ENCODE data around the gene RXRA.

Gene RXRA

DNA sequence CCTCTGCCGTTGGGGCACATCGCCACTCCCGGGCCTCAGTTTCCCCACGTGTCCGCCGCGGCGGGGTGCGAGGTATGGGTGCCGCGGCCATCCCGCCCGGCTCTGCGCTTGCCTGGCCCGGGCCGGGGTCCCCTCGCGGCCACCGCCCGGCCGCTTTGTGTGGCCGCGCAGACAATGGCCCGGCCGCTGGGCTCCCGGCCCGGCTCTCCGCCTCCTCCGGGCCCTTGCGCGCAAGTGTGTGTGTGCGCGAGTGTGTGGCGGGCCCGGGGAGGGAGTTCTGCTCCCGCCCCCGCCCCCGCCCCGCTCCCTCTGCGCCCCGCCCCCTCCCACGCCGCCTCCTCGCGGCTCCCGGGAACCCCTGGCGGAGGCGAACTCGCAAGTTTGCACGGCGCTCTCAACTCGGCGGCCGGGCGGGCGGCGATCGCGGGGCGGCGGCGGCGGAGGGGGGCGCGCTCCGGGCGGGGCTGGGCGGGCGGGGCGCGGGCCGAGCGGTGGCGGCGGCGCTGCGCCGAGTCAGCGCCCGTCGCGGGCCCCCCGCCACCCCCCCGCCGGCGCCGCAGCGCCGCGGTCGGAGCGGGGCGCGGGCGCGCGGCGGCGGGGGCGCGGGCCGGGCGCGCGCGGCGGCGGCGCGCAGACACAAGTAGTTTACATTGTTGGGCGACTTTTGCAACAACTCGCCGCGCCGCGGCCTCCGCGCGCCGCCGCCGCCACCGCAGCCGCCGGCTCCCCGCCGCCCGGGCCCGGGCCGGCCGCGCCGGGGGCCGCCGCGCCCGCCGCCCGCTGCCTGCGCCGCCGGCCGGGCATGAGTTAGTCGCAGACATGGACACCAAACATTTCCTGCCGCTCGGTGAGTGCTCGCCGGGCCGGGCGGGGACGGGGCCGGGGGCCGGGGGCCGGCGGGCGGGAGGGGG, at the start of gene RXRA:
TSS of gene RXRA (plus strand) at position 643 of the 911 bp plus-strand sequence. CDS start at position 820, 177 bp downstream.
- peak in 44 of 51 donors; percentile 28 to 86 (median 69) for DNase-seq

DNA sequence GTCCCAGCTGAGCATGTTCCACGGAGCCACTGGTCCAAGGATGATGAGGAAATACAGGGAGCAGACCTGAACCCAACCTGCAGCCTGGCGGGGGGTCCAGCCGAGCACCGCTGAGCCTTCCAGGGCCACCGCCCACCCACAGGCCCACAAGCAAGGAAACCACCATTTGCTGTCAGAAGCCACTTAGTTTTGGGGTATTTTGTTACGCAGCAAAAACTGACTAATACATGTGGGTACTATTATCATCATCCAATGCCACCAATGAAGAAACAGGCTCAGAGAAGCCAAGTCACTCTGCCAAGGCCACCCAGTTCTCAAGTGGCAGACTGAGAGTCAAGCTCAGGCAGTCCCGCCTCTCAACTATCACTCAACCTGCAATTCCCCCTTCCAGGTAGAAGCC, 48.0 kb upstream of the RXRA start:
- DNase-seq = no peak

DNA sequence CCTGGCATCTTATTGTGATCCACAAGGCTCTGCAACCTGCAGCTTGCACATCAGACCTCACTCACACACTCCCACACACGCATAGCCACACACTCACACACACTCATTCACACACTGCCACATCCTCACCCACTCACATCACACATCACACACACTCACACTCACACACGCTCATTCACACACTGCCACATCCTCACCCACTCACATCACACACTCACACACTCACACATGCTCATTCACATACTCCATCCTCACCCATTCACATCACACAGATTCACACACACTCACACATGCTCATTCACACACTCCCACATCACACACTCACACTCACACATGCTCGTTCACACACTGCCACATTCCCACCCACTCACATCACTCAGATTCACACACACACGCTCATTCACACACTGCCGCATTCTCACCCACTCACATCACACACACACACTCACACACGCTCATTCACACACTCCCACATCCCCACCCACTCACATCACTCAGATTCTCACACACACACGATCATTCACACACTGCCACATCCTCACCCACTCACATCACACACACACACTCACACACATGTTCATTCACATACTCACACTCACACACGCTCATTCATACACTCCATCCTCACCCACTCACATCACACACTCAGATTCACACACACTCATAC, 47.1 kb upstream of the RXRA start:
- DNase-seq = no peak

DNA sequence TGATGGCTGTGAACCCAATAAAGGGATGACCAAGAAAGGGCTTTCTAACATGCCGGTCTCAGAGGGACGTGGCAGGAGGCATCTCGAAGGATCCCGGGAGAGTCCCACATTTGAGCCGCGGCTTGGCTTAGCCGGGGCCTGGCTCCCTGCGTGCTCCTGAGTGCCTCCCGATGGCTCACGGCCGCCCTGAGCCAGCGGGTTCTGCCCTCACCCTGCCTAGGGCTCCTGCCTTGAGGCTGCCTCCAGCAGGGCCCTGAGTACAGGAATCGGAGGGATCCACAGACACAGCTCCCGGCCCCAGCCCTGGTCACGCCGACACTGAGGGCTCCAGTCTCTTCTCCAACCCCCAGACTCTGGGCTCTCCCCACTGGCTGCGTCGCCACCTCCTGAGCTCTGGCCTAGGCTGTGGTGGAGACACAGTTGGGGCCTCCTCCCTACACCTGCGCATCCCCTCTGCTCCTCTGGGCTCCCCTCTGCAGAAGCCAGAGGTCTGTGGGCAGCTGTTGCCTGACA, 44.1 kb upstream of the RXRA start:
- DNase-seq = no peak

DNA sequence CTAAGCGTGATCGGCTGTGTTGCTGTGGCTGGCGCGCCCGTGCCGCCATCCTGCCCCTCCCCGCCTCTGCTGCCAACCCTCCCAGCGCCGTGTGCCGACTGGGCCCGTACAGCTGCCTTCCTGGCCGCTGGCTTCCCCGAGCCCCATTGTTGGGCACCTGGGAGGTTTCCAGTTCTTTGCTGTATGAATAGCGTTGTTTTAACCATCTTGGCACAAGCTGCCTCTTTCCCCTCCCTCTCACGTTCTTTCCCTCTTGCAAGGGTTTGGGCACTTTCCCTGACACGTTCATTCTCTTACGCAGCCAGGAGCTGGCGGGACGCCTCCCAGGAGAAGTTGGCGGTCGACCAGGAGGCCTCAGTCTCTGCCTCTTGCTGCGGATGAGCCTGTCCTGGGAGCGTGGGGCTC, 43.1 kb upstream of the RXRA start:
- DNase-seq = peak in 47 of 51 donors; percentile 23 to 92 (median 71)

DNA sequence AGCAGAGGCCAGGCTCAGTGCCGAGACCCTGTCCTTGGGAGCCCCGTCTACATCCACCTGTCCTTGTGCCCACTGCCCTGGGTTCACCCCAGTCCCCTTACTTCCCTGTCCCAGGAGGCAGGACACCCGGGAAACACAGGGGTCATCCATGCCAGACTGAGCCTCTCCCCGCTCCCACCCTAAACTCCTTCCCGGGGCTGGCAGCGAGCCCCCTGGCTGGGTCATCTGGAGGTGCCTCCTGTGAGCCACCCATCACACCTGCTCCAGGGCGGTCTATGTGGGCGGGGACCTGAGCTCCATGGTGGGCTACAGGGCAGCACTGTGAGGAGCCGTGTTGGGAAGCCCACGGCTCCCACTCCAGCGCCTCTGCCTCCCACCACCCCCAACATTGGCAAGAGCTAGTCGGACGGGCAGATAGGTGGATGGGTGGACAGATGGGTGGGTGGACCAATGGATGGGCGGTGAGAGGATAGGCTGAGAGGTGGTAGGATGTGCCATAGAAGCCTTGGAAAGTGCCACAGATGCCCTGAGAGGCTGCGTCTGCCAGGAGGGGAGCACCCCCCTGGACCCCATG, 42.5 kb upstream of the RXRA start:
- DNase-seq = no peak

DNA sequence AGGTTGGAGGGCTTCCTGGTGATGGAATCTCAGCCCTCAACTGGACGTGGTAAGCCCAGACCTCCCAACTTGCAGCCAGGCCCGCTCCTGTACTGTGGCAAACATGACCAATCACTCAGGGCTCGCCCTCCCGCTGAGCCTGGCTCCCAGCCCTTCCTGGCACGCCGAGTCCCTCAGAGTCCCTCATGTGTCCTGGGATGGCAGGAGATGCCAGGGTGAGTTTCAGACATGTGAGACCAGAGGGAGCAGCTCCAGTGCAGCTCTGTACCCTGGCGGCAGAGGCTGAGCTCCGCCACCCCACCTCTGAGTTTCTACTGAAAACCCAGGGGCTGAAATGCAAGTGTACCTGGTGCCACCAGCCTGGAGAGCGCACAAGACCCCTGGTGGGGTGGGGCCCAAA, 42.0 kb upstream of the RXRA start:
- DNase-seq = peak in 1 of 51 donors; percentile 11

DNA sequence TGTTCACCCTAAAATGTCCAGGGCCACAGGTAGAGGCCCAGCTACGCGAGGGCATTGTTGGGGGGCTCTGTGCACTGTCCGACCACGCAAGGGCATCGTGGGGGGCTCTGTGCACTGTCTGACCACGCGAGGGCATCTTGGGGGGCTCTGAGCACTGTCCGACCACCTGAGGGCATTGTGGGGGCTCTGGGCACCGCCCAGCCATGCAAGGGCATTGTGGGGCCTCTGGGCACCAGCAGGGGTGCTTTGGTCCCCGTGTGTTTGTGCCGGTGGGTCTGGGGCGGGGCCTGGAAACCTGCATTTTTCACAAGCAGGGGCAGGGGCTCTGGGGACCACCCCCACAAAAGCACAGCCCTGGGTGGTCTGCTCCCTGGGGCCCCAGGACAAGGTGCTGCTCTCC, 41.5 kb upstream of the RXRA start:
- no peak for DNase-seq

DNA sequence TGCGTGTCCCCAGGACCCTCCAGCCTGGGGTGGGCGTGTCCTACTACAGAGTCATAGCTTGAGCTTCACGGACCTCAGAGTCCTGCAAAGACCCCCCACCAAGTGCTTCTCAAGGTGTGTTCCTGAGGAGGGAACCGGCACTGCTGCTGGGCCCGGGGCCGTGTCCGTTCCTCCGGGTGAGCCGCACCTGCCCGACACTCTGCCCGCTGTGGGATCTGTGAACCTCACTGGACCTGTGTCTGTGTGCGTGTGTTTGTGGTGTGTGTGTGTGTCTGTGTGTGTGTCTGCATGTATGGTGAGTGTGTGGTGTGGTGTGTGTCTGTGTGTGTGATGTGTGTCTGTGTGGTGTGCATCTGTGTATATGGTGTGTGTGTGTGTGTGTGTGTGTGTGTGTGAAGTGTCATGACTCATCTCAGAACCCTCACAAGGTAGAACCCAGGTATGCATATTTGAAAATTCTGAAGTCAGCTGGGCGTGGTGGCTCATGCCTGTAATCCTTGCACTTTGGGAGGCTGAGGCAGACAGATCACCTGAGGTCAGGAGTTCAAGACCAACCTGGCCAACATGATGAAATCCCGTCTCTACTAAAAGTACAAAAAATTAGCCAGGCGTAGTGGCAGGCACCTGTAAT, 40.9 kb upstream of the RXRA start:
- no peak for DNase-seq

DNA sequence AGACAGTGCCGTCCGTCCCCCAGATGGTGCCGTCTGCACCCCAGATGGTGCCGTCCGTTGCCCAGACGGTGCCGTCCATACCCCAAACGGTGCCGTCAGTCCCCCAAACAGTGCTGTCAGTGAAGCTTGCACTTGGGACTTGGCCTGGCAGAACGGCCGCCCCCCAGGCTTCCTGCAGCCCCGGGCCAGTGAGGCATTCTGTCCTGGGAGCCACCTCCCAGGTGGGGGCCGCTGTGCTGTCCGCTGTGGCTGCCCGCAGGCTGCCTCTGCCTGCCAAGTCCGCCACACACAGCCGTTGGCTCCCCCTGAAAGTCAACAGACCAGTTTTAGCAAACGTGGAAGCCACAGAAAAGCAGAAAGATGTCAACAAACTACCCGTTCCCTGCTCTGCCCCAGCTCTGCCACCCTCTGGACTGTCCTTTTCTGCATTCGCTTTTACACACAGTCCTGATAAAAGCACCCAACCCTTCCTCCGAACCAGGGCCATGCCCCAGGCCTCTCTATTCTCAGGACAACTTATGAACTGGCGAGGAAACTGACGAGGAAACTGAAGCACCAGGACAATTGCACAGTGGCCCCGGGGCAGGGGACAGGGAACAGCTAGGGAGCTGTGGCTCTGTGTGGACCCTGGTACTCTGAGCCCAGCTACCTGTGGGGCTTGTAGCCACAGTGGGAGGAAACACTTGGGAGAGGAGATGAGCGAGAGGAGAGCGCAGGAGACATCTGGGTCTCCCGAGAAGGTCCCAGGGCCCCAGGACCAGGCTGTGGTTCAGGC, 39.6 kb upstream of the RXRA start:
- peak in 1 of 51 donors; percentile 16 for DNase-seq

DNA sequence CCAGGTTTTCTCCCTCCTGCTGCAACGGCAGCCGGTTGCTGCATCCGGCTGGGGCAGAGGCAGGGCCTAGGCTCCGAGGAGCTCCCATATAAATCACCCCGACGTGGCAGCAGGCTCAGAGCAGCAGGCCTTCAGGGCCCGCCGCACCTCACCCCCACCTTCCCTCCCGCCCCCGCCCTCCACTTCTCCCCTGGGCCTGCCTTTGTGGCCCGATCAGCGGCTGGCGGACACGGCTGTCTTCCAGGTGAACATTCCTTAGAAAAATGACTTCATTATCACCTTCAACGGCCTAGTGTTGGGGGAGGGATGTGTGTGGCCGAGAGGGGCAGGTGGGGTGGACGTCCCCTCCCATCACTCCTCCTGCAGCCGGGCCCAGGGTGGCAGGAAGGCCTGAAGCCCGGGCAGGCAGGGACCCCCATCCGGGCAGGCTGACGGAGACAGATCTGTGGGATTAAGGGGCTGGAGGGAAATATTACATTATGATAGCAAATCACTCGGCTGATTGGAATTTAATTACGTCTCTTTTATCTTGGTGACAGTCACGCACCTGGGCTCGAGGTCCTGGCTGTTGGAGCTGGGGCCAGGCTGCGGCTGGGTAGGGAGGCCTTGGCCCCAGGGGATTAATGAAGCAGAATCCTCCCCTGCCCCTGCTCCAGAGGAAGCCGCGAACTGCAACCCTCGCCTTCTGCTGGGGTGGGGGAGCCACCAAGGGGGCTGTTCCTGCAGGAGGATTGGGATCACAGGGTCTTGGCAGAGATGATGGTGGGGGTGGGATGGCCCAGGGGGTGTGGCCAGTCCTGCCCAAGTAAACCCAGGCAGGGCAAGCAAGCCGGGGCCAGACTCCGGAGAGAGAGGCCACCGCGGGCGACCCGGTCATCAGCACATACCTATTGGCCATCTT, 38.4 kb upstream of the RXRA start:
- DNase-seq = no peak

DNA sequence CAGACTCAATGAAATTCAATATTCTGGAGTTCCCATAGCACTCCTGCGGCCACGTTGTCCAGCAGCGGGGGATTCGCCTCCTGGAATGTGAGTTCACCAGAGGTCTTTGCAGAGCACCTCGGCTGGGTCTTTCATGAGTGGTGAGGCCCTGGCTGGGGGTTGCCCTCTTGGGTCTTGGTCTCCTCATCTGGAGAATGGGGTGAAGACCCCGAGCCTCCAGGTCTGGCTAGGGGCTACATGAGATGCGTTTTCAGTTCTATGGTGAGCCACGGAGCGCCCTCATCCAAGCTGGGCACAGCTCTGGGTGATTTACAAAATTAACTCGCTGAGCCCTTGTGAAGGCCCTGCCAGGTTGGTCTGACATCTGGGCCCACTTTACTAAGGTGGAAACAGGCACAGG, 37.5 kb upstream of the RXRA start:
- DNase-seq = no peak

DNA sequence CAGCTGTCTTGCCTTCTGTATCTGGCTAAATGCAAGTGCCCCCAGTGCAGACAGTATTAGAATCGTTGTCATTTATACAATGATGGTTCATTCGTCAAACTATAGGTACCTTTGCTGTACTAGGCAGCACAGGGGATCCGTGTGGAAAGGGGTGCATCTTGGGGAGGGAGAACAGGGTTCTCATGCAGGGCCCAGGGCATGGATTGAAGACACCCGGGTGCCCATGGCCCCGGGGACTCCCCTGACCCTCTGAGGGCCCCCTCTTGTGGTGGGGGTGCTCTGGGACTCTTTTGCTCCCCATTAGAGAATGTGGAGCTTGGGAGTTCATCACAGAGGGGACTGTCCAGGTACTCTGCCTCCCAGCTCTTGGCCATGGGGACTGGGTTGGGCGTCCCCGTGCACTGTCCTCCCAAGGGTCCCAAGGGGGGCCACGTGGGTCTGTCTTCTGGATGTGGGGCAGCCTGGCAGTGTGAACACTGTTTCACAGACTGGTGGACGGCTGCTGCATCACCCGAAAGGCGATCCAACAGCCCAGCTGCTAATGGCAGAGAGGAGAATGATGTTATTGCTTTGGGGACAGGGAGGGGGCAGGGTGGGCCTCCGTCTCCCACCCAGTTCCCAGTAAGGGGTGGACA, 36.9 kb upstream of the RXRA start:
- no peak for DNase-seq

DNA sequence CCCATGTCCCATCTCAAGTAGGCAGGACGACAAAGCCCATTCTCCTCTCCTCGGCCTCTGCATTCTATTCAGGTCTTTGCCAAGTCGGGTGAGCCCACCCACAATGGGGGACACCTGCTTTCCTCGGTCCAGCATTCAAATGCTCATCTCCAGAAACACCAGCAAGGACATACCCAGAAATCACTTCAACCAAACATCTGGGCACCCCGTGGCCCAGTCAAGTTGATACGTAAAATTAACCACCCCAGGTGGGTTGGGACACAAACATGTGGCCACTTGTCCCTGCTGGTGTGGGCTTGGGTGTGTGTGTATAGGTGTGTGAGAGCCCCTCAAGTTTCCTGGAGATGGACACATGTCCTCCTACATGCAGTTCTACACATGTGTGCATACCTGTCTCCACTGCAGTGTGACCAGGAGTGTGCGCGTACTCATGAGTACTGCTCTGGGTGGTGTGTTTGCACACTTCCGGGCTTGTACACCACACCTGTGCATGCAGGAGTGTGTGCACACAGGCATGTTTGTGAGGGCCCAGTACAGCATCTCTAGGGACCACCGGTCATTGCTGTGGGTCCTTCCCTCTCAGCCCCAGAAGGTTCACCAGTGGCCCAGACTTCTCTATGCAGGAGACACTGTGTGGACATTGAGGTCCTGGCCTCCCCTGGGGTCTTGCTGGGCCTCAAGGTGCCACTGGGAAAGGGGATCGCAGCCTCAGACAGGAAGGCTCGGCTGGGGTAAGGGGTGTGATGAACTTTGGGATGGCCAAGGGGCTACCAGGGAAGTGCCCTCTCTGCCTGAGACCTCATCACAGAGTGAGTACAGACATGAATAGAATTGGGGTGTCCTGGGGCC, 35.4 kb upstream of the RXRA start:
- DNase-seq = no peak

DNA sequence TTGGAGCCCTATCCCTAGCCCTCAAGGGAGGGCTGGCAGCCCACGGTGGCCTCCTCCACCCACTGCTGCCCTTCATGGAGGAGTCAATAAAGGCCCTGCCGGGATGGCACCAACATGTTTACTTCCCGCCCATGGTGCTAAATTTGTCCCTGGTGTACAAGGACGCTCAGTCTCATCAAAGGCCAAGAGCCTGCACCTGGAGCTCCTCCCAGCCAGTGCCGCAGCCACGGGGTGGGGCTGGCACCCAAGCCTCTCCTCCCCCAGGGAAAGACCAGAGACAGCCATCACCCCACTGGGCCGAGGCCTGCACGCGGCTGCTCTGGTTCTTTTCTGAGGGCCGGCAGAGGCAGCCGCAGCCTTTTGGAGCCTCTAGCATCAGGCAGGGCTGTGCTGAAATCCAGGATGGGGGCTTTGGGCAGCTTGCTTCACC, 34.8 kb upstream of the RXRA start:
- DNase-seq = no peak

DNA sequence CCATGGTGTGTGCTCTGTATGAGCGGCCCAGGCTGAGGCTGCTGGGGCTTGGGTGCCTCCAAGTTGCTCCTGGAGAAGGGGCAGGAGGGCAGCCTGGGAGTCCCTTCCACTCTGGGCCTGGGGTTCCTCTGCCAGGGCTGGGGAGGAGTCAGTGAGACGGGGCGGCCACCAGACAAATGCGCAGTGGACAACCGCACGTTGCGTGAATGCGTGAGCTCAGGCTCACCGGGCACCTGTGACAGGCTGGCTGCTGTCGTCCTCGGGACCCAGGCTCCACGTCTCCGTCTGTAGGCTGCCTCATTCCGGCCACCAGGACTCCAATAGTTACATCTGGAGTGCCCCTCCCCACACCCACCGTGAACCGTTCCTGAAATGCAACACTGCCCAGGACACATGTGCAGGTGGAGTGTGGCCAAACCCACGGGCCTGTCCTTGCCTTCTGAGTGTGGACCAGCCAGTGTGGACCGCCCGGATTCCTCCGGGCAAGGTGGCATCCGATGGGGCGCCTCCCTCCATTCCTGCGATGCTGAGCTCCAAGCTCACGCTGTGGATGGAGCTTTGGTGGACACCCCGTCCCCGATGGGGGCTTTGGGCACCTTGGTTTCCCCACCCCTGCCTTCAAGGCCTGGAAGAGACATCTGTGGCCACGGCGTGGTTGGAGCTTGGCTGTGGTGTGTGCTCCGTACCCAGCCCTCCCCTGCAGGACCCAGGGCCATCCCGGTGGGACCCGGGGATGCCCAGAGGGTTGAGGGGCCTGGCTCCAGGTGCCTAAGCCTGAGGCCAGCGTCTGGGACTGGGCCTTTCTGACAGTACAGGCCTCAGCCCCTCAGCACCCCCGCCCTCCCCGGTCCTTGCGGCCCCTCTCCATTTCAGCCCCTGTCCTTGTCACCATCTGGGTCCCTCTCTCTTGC, 34.0 kb upstream of the RXRA start:
- DNase-seq = no peak

DNA sequence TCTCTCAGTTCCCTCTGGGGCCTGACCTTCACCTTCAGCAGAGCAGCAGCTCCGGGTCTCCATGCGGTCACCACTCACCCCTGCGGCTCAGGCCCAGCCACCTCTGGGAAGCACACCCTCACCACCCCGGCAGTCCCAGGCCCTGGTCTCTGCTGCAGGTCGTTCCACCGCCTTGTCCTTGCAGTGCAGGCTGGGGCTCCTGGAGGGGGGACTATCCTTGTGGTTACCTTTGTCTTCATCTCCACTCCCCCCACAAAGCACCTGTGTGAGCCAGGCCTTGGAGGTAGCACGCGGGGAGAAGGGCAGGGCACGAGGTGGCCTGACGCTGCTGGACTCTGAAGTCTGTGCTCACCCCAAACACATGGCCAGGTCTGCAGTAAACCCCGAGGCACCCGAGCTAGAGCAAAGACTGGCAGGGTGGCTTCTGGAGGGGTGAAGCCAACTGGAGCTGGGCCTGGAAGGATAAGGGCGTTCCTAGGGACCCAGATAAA, 33.2 kb upstream of the RXRA start:
- no peak for DNase-seq

Data from hypothalamus (tissue), 51 donors.